GM18498 (cell line): ENCODE measurements around the gene SCG5.
"Not testable (repeated sequence)": the region's sequence is repeated elsewhere in the genome, so short reads cannot be mapped to it uniquely, and the experiment has no call there.

Experiments used
- ATAC-seq: cut with Tn5 transposase; IDR thresholded peaks from one replicate; pipeline ENCODE4 v1.9.1; 2021; ENCODE audit warnings: mild to moderate bottlenecking, moderate library complexity; ENCODE audit not compliant: unreplicated experiment

SCG5 gene, protein sequence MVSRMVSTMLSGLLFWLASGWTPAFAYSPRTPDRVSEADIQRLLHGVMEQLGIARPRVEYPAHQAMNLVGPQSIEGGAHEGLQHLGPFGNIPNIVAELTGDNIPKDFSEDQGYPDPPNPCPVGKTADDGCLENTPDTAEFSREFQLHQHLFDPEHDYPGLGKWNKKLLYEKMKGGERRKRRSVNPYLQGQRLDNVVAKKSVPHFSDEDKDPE

DNA sequence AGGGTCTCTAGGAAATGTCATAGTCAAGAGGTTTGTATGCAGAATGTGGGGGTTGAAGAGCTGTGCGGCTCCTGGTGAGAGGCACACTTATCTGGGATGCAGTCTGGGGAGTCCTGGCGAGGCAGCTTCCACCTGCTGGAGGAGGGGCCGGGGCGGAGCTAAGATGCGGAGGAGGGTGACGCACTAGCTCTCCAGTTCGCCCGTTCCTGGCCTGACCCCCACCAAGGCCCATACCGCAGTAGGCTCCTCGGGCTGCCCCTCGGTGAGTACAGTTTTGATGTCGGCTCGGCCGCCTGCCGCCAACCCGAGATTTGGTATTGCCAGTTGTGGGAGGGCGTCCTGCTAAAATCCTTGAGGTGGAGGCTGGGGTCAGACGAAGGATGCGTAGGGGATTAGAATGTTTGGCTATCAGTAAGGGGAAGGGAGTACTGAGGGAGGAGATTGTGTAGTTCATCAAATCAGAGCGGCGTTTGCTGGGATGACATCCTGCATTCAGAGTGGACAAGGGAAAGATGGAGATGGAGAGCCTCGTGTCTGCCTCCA is at the start of gene SCG5:
Gene SCG5 (plus strand): TSS at position 194 of the 543 bp plus-strand sequence. CDS start 1,883 bp downstream, outside the sequence.
- ATAC-seq, result no peak

- not testable (repeated sequence) for ATAC-seq
These were observed 48.4 kb upstream of the SCG5 start, which contains the start of gene GOLGA8N for GRCh38 chr15:32593151-32593550. GOLGA8N (plus strand) TSS chr15:32593456.

DNA sequence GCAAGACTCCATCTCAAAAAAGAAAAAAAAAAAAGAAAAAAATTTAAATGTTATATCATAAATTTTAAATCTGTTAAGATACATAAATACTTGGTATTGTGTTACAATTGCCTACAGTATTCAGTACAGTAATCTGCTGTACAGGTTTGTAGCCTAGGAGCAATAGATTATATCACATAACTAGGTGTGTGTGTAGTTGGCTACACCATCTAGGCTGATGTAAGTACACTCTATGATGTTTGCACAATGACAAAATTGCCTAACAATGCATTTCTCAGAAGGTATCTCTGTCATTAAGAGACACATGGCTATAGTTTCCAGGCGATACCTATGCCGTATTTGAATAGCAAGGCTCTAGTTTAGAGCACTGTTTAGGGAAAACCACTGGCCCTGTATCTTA is 32.0 kb upstream of the SCG5 start:
- not testable (repeated sequence) for ATAC-seq

- not testable (repeated sequence) for ATAC-seq
These were observed 30.8 kb upstream of the SCG5 start for GRCh38 chr15:32610719-32611118.

- peak; percentile 34 for ATAC-seq
These were observed 26.8 kb upstream of the SCG5 start for GRCh38 chr15:32614712-32615050.

- peak; percentile 78 for ATAC-seq
These were observed 26.2 kb upstream of the SCG5 start, which contains the start of gene ARHGAP11A for GRCh38 chr15:32615051-32615870. ARHGAP11A (plus strand) TSS chr15:32615504; CDS start chr15:32616212, 708 bp downstream.

DNA sequence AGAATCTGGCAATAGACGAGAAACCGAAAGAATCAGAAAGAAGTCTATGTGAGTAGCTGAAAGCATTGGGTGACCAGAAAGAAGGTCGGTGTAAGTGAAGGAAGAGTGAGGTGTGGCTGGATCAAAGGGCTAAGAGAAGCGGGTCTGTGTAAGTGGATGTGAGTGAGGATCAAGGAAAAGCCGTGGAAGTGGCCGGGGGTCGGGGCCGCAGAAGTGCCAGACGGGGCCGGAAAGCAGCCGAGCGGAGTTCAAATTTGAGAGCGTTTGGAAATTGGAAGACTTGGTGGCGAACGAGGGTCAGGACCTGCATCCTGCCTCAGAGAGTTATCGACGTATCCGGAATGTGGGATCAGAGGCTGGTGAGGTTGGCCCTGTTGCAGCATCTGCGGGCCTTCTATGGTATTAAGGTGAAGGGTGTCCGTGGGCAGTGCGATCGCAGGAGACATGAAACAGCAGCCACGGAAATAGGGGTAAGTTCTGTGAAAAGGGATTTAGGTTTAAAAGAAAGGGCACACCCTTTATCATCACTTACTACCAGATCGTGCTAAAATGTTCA is 25.6 kb upstream of the SCG5 start:
- ATAC-seq, result peak; percentile 21

- no peak for ATAC-seq
These were observed 5.1 kb upstream of the SCG5 start for GRCh38 chr15:32636410-32636809.

DNA sequence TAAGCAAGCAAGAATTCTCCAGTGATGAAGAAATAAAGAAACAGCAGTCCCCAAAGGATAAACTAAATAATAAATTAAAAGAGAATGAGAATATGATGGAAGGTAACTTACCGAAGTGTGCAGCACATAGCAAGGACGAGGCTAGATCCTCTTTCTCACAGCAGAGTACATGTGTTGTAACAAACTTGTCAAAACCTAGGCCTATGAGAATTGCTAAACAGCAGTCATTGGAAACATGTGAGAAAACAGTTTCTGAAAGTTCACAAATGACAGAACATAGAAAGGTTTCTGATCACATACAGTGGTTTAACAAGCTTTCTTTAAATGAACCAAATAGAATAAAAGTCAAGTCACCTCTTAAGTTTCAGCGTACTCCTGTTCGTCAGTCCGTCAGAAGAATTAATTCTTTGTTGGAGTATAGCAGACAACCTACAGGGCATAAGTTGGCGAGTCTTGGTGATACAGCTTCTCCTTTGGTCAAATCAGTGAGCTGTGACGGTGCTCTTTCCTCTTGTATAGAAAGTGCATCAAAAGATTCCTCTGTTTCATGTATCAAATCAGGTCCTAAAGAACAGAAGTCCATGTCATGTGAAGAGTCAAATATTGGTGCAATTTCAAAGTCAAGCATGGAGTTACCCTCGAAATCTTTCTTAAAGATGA is 4.5 kb upstream of the SCG5 start:
- ATAC-seq, result peak; percentile 69

DNA sequence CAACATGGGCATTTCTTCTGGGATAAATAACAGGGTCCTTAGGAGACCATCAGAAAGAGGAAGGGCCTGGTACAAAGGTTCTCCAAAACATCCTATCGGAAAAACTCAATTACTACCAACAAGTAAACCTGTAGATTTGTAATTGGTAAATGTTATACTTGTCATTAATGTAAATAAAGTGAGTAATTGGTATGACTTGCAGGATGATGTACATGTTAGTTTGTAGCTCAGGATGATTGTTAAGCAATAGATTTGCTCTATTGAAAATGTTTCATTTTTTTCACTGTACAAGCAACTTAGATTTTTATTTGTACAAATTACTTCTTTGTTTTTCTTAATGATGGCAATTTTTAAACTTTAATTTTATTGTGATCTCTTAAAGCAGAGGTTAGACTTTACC is 3.8 kb upstream of the SCG5 start:
- ATAC-seq, result no peak

- ATAC-seq, result no peak
These were observed 1.3 kb downstream of the SCG5 start for GRCh38 chr15:32642667-32643435.

GRCh38 chr15:32643907-32644445 is 2.5 kb downstream of the SCG5 start:
- ATAC-seq, result no peak

- no peak for ATAC-seq
These were observed 4.8 kb downstream of the SCG5 start for GRCh38 chr15:32646291-32646690.

GRCh38 chr15:32649342-32649741 is 7.8 kb downstream of the SCG5 start:
- no peak for ATAC-seq

DNA sequence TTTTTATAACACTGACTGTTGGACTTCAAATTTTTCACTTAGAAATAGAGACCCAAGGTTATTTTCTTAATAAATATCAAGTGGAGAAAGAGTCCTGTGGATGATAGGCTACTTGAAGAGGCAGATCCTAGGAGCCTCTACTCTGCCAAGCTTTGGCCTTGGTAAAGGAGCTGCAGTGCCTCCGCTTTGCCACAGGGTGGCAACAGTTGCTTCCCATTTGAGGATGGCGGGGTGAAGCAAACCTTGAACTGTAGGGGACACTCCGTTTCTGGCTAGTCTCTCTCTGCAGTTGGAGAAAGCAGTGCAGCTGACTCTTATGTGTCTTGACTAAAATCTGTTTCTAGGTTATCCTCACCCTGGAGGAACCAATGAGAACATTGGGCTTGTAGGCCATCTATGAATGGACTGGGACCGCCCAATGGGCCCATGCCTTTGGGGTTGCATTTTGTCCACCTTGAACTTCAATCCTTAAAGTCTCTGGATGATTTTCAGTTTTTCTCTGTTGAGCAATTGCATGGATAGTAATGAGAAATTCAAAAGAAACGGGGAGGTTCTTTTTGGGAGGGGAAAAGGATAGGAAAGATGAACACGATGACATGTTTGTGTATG is 9.8 kb downstream of the SCG5 start:
- ATAC-seq, result peak; percentile 90

DNA sequence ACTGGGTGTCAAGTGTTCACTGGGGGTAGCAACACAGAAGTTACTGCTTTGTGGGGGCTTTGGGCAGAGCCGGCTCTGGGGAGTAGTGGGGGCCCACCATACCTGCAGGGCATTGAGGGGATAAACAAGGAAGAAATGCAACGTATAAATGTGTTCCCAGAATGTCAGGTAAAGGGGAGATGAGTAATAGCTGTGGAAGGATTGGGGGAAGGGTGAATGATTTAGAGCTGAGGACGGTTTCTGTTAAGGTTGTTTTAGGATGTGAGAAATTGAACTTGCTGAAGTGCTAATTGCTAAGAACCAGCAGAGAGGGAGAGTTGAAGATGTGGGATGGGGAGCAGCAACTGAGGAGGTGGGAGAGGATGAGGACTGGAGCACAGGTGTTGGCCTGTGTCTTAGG is 10.7 kb downstream of the SCG5 start:
- ATAC-seq, result no peak

- ATAC-seq, result no peak
These were observed 14.6 kb downstream of the SCG5 start for GRCh38 chr15:32656091-32656490.

GRCh38 chr15:32656496-32656895 is 15.0 kb downstream of the SCG5 start:
- ATAC-seq, result no peak

GRCh38 chr15:32657198-32657883 is 15.8 kb downstream of the SCG5 start:
- ATAC-seq, result peak; percentile 73
